SJCRH30 (cell line): ENCODE measurements around the gene IFNW1. TPM values are rescaled to one million over a fixed set of nuclear protein-coding genes. Genes with fewer than 3 reads are reported as not detected.
"Not testable (repeated sequence)": the region's sequence is repeated elsewhere in the genome, so short reads cannot be mapped to it uniquely, and the experiment has no call there.

ENCODE experiments used
- DNase-seq, 2 experiments: peaks; one replicate each; pipeline ENCODE4 v3.0.0-alpha.2; 2015 to 2020
- H3K27ac ChIP-seq: fragments of 250-450 bp; sonication (Bioruptor Pico); 2 replicates; pipeline ENCODE4 v1.5.1; 2020; ENCODE audit warnings: mild to moderate bottlenecking, moderate library complexity
- H3K27me3 ChIP-seq: fragments of 250-450 bp; sonication (Bioruptor Pico); 2 replicates; pipeline ENCODE4 v1.5.1; 2020; ENCODE audit warnings: mild to moderate bottlenecking, moderate library complexity
- H3K36me3 ChIP-seq: fragments of 250-450 bp; sonication (Bioruptor Pico); 2 replicates; pipeline ENCODE4 v1.5.1; 2020; ENCODE audit warnings: mild to moderate bottlenecking, moderate library complexity
- H3K4me1 ChIP-seq: fragments of 250-450 bp; sonication (Bioruptor Pico); 2 replicates; pipeline ENCODE4 v1.5.1; 2020; ENCODE audit warnings: mild to moderate bottlenecking, moderate library complexity
- H3K4me3 ChIP-seq: fragments of 250-450 bp; sonication (Bioruptor Pico); 2 replicates; pipeline ENCODE4 v1.5.1; 2020; ENCODE audit warnings: mild to moderate bottlenecking, moderate library complexity
- H3K9me3 ChIP-seq: fragments of 250-450 bp; sonication (Bioruptor Pico); replicated peaks from 2 replicates; pipeline ENCODE4 v1.5.1; 2020; ENCODE audit warnings: mild to moderate bottlenecking, moderate library complexity
- total RNA-seq: library from RNA; depleted of rRNA; stranded (reverse); fragments of >200 nt; shearing (Covaris generic); gene quantifications from 2 replicates; pipeline ENCODE4 v1.2.3, GENCODE V29; 2014; rRNA removed

The IFNW1 gene
- not detected in 2 replicates for total RNA-seq

- H3K27ac ChIP-seq, result no peak within 1 kb of the TSS
- no peak for DNase-seq
- no peaks in the 10 kb centered on the region for H3K4me1 ChIP-seq
- H3K9me3 ChIP-seq, result no peaks in the 10 kb centered on the region
- no peak within 1 kb of the TSS for H3K4me3 ChIP-seq
- H3K36me3 ChIP-seq, result no peaks in the 10 kb centered on the region
- H3K27me3 ChIP-seq, result no peaks in the 10 kb centered on the region
Observed at GRCh38 chr9:21141427-21141882, at the start of gene IFNW1. IFNW1 (minus strand) TSS chr9:21141832; CDS start chr9:21141570, 262 bp downstream.

GRCh38 chr9:21187487-21187886 lies 45.9 kb upstream of the IFNW1 start, which contains the start of gene IFNA4:
IFNA4 (minus strand) TSS chr9:21187587; CDS start chr9:21187531, 56 bp downstream.
- not testable (repeated sequence) for H3K4me1 ChIP-seq, H3K9me3 ChIP-seq, H3K27me3 ChIP-seq, H3K4me3 ChIP-seq, H3K36me3 ChIP-seq, H3K27ac ChIP-seq, DNase-seq

- not testable (repeated sequence) for H3K4me1 ChIP-seq, H3K9me3 ChIP-seq, H3K36me3 ChIP-seq, H3K27ac ChIP-seq, H3K27me3 ChIP-seq, H3K4me3 ChIP-seq
- peak in 1 of 2 experiments; percentile 27 for DNase-seq
Observed at GRCh38 chr9:21182810-21183736, 41.4 kb upstream of the IFNW1 start.

DNA sequence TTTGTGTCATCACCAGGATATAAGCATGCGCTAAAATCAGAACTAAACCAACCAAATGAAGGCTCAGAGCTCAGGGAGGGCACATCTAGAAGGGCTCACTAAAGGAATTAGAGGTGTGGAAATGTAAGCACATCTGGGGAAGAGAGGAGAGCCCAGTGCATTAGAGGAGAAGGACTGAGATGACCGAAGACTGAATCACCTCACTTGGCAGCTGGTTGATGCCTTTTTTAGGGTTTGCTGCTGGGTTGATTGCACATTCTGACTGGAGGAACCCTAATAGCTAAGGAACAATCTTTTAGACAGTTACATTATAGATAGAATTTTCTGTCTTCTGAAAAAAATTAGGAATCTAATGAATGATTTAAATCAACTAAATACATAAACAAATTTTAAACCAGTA lies 33.0 kb upstream of the IFNW1 start:
- Histone ChIP-seq H3K4me1 (no peaks in the 10 kb centered on the region), H3K4me3 (no peak overlapping the region), H3K27me3 (no peaks in the 10 kb centered on the region), H3K36me3 (no peaks in the 10 kb centered on the region), H3K9me3 (no peaks in the 10 kb centered on the region), H3K27ac (no peak overlapping the region)
- DNase-seq, result no peak

DNA sequence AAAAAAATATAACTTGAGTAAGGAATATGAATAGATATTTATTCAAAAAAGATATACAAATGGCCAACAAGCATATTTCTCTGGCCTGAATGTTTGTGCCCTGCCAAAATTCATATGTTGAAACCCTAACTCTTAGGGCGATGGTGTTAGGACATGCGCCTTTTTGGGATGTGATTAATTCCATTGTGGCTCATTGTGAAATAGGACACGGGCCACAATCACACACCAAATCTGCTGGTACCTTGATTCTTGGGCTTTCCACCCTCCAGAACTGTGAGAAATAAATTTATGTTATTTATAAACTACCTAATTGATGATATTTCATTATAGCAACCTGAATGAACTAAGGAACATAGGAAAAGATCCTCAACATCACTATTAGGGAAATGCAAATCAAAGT lies 30.5 kb upstream of the IFNW1 start:
- Histone ChIP-seq H3K9me3 (no peaks in the 10 kb centered on the region), H3K27me3 (no peaks in the 10 kb centered on the region), H3K27ac (no peak overlapping the region), H3K36me3 (no peaks in the 10 kb centered on the region), H3K4me1 (no peaks in the 10 kb centered on the region), H3K4me3 (no peak overlapping the region)
- no peak for DNase-seq

GRCh38 chr9:21171351-21171750 lies 29.7 kb upstream of the IFNW1 start:
- H3K36me3 ChIP-seq, result no peaks in the 10 kb centered on the region
- H3K4me1 ChIP-seq, result no peaks in the 10 kb centered on the region
- no peak overlapping the region for H3K4me3 ChIP-seq
- DNase-seq, result no peak
- H3K27ac ChIP-seq, result no peak overlapping the region
- no peaks in the 10 kb centered on the region for H3K9me3 ChIP-seq
- no peaks in the 10 kb centered on the region for H3K27me3 ChIP-seq

DNA sequence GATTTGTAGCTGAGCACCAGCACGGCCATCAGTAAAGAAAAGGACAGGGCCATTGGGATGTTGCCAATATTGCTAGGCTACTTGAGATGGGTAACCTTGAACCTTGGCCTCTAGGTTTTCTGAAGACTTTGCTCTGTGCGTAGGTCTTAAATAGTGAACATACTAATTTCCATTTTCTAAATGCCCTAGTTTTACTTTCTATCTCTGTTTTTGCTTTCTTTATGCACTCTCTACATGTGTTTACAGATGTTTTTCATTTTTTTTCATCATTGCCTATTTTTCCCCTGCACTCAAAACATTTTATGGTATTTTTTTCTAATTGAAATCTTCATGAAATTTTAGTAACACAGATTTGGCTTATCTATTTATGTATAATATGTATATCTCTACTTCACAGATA lies 24.9 kb upstream of the IFNW1 start, which contains the start of gene IFNA21:
Gene IFNA21 (minus strand): TSS at position 101 of the 400 bp plus-strand sequence. CDS start 48 bp downstream, at position 53.
- H3K4me3 ChIP-seq, H3K27me3 ChIP-seq, H3K27ac ChIP-seq, H3K36me3 ChIP-seq, H3K4me1 ChIP-seq, DNase-seq, H3K9me3 ChIP-seq: not testable (repeated sequence)

DNA sequence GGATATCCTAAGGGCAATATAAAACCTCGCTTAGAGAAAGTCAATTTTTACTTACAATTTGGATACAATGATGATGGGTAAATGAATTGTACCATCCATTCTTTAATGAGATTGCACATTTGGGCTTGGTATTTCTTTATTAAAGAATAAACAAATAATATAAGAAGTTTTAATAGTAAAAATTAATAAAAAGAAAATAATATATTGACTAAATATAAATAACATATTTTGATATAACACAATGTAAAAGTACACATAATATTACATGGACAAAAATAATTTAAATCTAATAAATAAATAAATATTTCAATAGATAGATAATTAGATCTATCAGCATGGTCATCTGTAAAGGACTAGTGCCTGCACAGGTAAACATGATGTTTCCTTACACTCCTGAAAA lies 23.9 kb upstream of the IFNW1 start:
- Histone ChIP-seq H3K27me3 (no peaks in the 10 kb centered on the region), H3K36me3 (no peaks in the 10 kb centered on the region), H3K27ac (no peak overlapping the region), H3K4me3 (no peak overlapping the region), H3K9me3 (no peaks in the 10 kb centered on the region; the same call in 1 of the 2 replicates), H3K4me1 (no peaks in the 10 kb centered on the region)
- DNase-seq, result no peak

GRCh38 chr9:21160178-21160577 lies 18.5 kb upstream of the IFNW1 start:
- H3K9me3 ChIP-seq, result no peaks in the 10 kb centered on the region; the same call in 1 of the 2 replicates
- no peaks in the 10 kb centered on the region for H3K36me3 ChIP-seq
- peaks cover 5% of the 10 kb centered on the region for H3K4me1 ChIP-seq
- DNase-seq, result peak; percentile 22 to 63
- no peaks in the 10 kb centered on the region for H3K27me3 ChIP-seq
- H3K4me3 ChIP-seq, result no peak overlapping the region
- H3K27ac ChIP-seq, result no peak overlapping the region

DNA sequence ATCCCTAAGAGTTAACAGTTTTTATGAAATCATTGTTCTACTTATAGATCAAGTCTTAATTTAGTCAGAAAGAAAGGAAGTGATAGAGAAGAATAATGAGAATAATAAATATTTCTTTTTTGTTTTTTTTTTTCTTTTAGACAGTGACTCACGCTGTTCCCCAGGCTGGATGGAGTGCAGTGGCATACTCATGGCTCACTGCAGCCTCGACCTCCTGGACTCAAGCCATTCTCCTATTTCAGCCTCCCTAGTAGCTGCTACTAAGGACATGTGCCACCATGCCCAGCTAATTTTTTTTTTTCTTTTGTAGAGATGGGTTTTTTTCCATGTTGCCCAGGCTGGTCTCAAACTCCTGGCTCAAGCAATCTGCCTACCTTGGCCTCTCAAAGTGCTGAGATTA lies 13.9 kb upstream of the IFNW1 start:
- DNase-seq, result no peak
- Histone ChIP-seq H3K4me1 (peaks cover 7% of the 10 kb centered on the region), H3K36me3 (no peaks in the 10 kb centered on the region), H3K9me3 (no peaks in the 10 kb centered on the region), H3K4me3 (no peak overlapping the region), H3K27ac (no peak overlapping the region), H3K27me3 (no peaks in the 10 kb centered on the region)

- no peaks in the 10 kb centered on the region for H3K36me3 ChIP-seq
- peak overlapping the region; percentile 34 for H3K27ac ChIP-seq
- peak; percentile 57 to 77 for DNase-seq
- peaks cover 3% of the 10 kb centered on the region for H3K4me1 ChIP-seq
- H3K27me3 ChIP-seq, result no peaks in the 10 kb centered on the region
- peak overlapping the region; percentile 29; the same call in 1 of the 2 replicates for H3K4me3 ChIP-seq
- H3K9me3 ChIP-seq, result no peaks in the 10 kb centered on the region
Observed at GRCh38 chr9:21154018-21154608, 12.5 kb upstream of the IFNW1 start.

DNA sequence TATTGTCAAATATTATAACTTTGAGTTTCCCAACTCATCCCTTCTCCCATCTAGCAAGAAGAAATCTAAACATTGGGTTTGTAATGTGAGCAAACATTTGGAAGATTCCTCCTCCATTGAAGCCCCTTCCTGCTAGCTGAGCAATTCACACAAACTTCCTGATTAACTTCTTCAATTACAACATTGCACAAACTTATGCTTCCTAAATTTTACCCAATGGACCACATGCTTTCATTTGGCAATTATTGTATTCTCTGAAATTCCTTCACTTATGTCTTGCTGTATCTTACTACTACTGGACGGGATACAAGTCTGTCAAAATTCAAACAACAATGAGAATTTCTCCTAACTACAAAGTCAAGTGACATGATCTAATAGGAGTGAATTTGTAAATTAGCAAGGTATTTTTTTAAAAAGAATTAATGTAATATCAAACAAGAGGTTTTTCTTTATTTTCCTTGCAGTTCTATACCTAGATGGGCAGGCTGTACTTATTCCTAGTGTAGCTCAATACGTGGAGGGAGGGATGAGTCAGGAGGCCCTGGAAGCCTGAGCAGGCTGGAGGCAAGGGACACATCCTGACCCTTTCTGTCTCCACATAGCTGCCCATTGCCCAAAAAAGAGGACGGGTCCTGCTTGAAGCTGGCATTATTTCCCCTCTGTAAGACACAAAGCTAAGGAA lies 11.8 kb upstream of the IFNW1 start:
- Histone ChIP-seq H3K27ac (peak overlapping the region; percentile 34), H3K4me3 (peak overlapping the region; percentile 29; the same call in 1 of the 2 replicates), H3K4me1 (peaks cover 3% of the 10 kb centered on the region), H3K27me3 (no peaks in the 10 kb centered on the region), H3K36me3 (no peaks in the 10 kb centered on the region), H3K9me3 (no peaks in the 10 kb centered on the region)
- DNase-seq, result peak in 1 of 2 experiments; percentile 41

- Histone ChIP-seq H3K36me3 (no peaks in the 10 kb centered on the region), H3K4me3 (no peak overlapping the region), H3K27me3 (no peaks in the 10 kb centered on the region), H3K4me1 (no peaks in the 10 kb centered on the region), H3K27ac (no peak overlapping the region), H3K9me3 (no peaks in the 10 kb centered on the region)
- DNase-seq, result no peak
Observed at GRCh38 chr9:21144603-21145002, 3.0 kb upstream of the IFNW1 start.

- Histone ChIP-seq H3K9me3 (no peaks in the 10 kb centered on the region), H3K36me3 (no peaks in the 10 kb centered on the region), H3K27ac (no peak overlapping the region), H3K4me3 (no peak overlapping the region), H3K27me3 (no peaks in the 10 kb centered on the region), H3K4me1 (no peaks in the 10 kb centered on the region)
- no peak for DNase-seq
Observed at GRCh38 chr9:21137020-21137419, 4.6 kb downstream of the IFNW1 start.

DNA sequence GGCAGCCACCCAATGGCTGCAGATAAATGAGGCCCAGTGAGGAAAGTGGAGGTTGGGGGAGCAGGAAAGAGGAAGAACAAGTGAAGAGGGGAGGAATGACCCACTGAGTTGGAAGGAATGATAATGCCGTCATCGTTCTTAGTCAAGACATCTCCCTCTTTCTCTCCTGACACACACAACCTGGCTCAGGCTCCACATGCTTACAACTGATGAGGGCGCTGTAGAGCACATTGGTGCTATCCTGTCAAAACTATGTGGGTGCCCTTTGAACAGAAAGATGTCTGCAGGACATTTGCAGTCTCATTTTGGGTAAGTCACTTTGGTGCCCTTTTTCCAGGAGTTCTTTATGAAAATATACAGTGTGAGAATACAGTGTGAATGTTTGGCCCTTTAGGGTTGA lies 5.9 kb downstream of the IFNW1 start:
- DNase-seq, result no peak
- Histone ChIP-seq H3K27ac (no peak overlapping the region), H3K4me3 (no peak overlapping the region), H3K4me1 (no peaks in the 10 kb centered on the region), H3K36me3 (no peaks in the 10 kb centered on the region), H3K9me3 (no peaks in the 10 kb centered on the region), H3K27me3 (no peaks in the 10 kb centered on the region)
